Activated CD4-positive, alpha-beta T cell treated with anti-CD3 and anti-CD28 coated beads for 36 hours (primary cell): Measurements from ENCODE around the gene HOXD12. TPM values are rescaled to one million over a fixed set of nuclear protein-coding genes. Genes with fewer than 3 reads are reported as not detected.

ENCODE experiments used
- ATAC-seq: fragments of 200-7000 bp; cut with Tn5 transposase; one replicate; pipeline ENCODE4 v1.10.0; 2021; ENCODE audit warnings: mild to moderate bottlenecking, moderate library complexity
- CTCF ChIA-PET: fragments of 350-600 bp; sonication (Branson Sonifier 250); formaldehyde crosslinking; loops from one replicate; lab custom pipeline; 2021; ENCODE audit warnings: antibody characterized with exemption; lab: Charles Lee
- POLR2A ChIA-PET: fragments of 350-600 bp; sonication (Branson Sonifier 250); formaldehyde crosslinking; loops from one replicate; lab custom pipeline; 2021; ENCODE audit warnings: antibody characterized with exemption, inconsistent platforms; lab: Charles Lee
- DNase-seq: peaks from one replicate; pipeline ENCODE4 v3.0.0-alpha.2; 2020
- H3K27ac Mint-ChIP-seq: one replicate; pipeline ENCODE4 v1.8.0; 2021; ENCODE audit warnings: mixed read lengths
- H3K27me3 Mint-ChIP-seq: one replicate; pipeline ENCODE4 v1.8.0; 2021; ENCODE audit warnings: mixed read lengths
- H3K36me3 Mint-ChIP-seq: one replicate; pipeline ENCODE4 v1.8.0; 2021; ENCODE audit warnings: low read depth, mixed read lengths
- H3K4me1 Mint-ChIP-seq: one replicate; pipeline ENCODE4 v1.8.0; 2021; ENCODE audit warnings: mixed read lengths
- H3K4me3 Mint-ChIP-seq: one replicate; pipeline ENCODE4 v1.8.0; 2021; ENCODE audit warnings: mild to moderate bottlenecking, moderate library complexity, mixed read lengths
- H3K9me3 Mint-ChIP-seq: one replicate; pipeline ENCODE4 v1.8.0; 2021; ENCODE audit warnings: low read depth, mixed read lengths
- intact Hi-C, 2 experiments: fragments of 100-400 bp; cut with DNase I in 1 of 2; cut with micrococcal nuclease in 1 of 2; formaldehyde crosslinking; loops; one replicate each; pipeline versions ENCODE4 v1.14.2 to v1.15.1; 2022 to 2024; cut with DNase I, micrococcal nuclease
- total RNA-seq, 2 experiments: library from RNA; stranded (reverse); gene quantifications; one replicate each; pipeline ENCODE4 v1.2.3, GENCODE V29; 2021

The HOXD12 gene
- total RNA-seq, 2 experiments from 2014 or later = not detected

DNA sequence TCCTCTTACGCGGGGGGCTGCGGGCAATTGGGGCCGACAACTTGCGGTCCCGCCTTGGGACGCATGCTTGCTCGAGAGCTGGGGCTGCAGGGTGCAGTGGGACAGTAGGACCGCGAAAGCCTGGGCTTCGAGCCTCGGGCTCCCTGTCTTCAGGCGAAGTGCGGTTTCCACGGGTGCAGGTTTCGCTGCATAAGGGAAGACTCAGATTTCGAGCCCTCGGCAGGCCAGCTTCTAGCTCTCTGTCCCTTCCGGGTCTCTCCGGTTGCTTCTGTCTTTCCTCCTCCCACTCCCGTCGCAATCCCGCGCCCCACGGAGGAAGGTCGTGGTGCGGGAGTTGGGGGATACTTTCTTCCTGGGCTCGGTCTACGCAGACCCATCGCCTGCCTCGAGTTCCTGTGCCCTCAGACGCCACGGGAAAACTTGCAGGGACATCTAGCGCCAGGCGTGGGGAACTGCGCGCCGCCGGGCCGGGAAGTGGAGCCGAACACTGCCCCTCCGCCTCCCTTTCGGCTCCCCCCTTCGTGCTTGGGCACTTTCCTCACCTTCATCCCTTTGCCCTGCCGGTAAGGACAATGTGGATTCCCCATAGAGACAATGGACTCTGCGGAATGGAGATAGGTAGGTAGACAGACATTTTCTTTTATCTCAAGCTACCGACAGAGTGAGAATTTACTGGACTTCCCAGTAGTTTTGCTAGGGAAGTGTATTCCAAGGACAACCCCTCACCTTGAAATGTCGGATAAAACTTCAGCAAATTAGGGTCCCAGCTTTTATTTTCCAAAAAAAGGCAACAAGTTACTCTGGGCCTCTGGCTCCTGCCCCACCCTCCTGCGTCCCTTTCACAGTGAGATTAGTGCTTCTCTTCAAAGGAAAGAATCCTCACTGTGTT lies 11.3 kb upstream of the HOXD12 start:
- Mint-ChIP-seq H3K9me3 (peaks cover 4% of the 10 kb centered on the region), H3K27ac (no peak overlapping the region), H3K27me3 (peaks cover 82% of the 10 kb centered on the region), H3K4me3 (peak overlapping the region; percentile 51), H3K36me3 (peaks cover 3% of the 10 kb centered on the region), H3K4me1 (peaks cover 14% of the 10 kb centered on the region)
- POLR2A ChIA-PET = no interaction called here
- intact Hi-C loops = loop anchor here (1.0 to 10.0 kb wide), 5 partner anchors 397 to 1753 kb away; partner anchors contain the start of gene SP9 (in 1 of the 2)
- DNase-seq (peak; percentile 61), ATAC-seq (no peak)
- CTCF ChIA-PET = interaction anchor here (0.8 to 1.6 kb wide), 3 partner anchors 9 to 32 kb away, joined by 3 to 7 read pairs (median 3); no protein-coding TSS in a partner anchor

DNA sequence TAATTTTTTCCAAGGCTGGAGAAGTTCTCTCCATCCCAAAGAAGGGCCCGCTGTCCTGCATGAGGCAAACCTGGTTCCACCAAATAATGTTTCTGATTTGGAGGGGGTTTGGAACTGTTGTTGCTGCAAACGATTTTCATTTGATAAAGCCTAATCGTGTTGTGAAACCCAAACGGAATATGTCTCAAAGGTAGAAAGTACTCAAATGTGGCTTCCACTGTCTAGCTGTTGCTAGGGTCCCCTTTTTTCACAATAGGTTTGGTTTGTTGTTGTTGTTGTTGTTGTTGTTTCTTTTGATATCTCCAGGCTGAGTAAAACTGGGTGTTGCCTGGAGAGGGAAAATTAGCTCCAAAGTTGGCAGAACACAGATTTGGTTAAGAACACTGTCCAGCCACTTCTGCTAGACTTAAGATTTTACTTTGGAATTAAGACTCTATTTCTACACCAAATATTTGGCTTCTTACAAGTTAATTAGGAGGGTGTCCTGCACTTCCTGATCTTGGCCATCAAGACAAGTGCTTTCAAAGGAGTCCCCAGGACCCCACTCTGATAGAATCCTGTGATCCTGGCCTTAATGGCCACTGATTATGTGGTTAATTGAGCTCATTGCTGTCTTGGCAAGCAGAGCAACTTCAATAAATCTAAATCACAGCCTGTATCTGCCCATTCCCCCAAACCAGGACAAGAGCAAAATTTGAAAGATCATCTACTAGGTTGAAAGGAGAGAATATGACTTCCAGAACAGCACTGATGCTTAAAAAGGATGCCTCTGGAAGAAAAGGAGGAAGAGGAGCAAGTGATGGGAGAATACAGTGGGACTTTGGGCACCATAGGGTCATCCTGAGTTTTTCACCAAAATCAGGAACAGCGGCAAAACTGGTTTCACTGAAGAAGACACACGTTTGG lies 10.4 kb upstream of the HOXD12 start:
- no peak overlapping the region for H3K27ac Mint-ChIP-seq
- DNase-seq = no peak
- POLR2A ChIA-PET = interaction anchor here (0.7 kb wide), 1 partner anchor 372 kb away, joined by 3 read pairs; no protein-coding TSS in a partner anchor
- CTCF ChIA-PET = interaction anchor here (0.8 to 1.6 kb wide), 3 partner anchors 9 to 31 kb away, joined by 3 to 7 read pairs (median 3); no protein-coding TSS in a partner anchor
- no peaks in the 10 kb centered on the region for H3K9me3 Mint-ChIP-seq
- H3K36me3 Mint-ChIP-seq = peaks cover 3% of the 10 kb centered on the region
- no peak for ATAC-seq
- intact Hi-C loops = loop anchor here (1.0 to 10.0 kb wide), 5 partner anchors 398 to 1754 kb away; partner anchors contain the start of gene SP9 (in 1 of the 2)
- H3K4me1 Mint-ChIP-seq = peaks cover 21% of the 10 kb centered on the region
- H3K4me3 Mint-ChIP-seq = no peak overlapping the region
- H3K27me3 Mint-ChIP-seq = peaks cover 82% of the 10 kb centered on the region

DNA sequence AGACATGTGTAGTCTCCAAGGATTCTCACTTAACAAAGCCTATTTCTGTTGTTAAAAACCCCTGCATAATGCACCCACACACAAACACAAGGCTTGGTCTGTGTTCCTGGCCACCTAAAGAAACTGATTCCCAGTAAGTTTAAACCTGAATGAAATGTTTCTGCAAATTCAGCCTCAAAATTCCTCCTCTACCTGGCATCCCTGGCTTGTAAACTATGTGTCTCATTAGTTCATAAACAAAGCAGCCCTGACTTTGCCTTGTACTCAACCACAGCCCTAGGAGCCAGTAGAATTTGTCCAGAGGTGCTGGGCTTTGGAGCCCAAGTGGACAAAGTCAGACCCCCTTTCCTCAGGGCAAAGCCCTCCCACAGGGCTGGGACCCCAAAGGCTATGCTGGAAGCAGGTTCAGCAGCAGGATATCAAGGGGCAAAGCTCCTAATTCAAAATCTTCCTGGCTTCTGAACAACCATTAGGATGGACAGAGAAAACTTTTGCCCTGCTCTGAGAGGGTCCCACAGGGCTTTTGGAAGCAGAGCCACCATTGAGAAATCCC lies 9.7 kb upstream of the HOXD12 start:
- H3K36me3 Mint-ChIP-seq = peaks cover 3% of the 10 kb centered on the region
- intact Hi-C loops = loop anchor here (2.0 to 10.0 kb wide), 5 partner anchors 399 to 1755 kb away; partner anchors contain the start of gene SP9 (in 1 of the 2)

DNA sequence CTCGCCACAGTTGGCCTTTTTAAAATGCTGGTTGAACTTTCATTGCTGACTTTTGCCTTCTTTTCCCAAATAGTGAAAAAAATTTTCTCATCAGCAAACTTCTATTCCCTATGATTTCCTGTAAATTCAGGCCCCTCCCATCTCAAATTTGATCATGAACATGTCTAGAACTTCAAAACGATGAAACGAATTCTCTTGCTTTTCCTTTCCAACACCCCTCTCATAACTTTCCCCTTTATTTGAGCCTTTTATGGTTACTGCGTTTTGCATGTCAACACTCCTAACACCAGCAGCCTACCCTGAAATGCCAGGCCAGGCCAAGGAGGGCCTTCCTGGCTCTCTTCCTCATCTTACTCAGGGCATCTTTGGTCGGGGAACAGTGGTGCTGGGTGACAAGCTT lies 8.7 kb upstream of the HOXD12 start:
- H3K4me1 Mint-ChIP-seq = peaks cover 21% of the 10 kb centered on the region
- peaks cover 3% of the 10 kb centered on the region for H3K36me3 Mint-ChIP-seq
- ChIA-PET POLR2A (no interaction called here), CTCF (interaction anchor here (1.0 kb wide), 1 partner anchor 12 kb away, joined by 3 read pairs; no protein-coding TSS in a partner anchor)
- DNase-seq = no peak
- intact Hi-C loops = loop anchor here in 1 of 2 experiments (10.0 kb wide), 1 partner anchor 1056 kb away; no protein-coding TSS in a partner anchor
- ATAC-seq = no peak
- no peak overlapping the region for H3K27ac Mint-ChIP-seq
- no peaks in the 10 kb centered on the region for H3K9me3 Mint-ChIP-seq
- H3K27me3 Mint-ChIP-seq = peaks cover 84% of the 10 kb centered on the region
- no peak overlapping the region for H3K4me3 Mint-ChIP-seq

More for the DNA sequence above, 9.7 kb upstream of the HOXD12 start:
- Mint-ChIP-seq H3K4me3 (no peak overlapping the region), H3K27ac (no peak overlapping the region), H3K4me1 (peaks cover 21% of the 10 kb centered on the region), H3K9me3 (no peaks in the 10 kb centered on the region), H3K27me3 (peaks cover 82% of the 10 kb centered on the region)
- DNase-seq = no peak
- CTCF ChIA-PET = no interaction called here
- POLR2A ChIA-PET = no interaction called here
- no peak for ATAC-seq

DNA sequence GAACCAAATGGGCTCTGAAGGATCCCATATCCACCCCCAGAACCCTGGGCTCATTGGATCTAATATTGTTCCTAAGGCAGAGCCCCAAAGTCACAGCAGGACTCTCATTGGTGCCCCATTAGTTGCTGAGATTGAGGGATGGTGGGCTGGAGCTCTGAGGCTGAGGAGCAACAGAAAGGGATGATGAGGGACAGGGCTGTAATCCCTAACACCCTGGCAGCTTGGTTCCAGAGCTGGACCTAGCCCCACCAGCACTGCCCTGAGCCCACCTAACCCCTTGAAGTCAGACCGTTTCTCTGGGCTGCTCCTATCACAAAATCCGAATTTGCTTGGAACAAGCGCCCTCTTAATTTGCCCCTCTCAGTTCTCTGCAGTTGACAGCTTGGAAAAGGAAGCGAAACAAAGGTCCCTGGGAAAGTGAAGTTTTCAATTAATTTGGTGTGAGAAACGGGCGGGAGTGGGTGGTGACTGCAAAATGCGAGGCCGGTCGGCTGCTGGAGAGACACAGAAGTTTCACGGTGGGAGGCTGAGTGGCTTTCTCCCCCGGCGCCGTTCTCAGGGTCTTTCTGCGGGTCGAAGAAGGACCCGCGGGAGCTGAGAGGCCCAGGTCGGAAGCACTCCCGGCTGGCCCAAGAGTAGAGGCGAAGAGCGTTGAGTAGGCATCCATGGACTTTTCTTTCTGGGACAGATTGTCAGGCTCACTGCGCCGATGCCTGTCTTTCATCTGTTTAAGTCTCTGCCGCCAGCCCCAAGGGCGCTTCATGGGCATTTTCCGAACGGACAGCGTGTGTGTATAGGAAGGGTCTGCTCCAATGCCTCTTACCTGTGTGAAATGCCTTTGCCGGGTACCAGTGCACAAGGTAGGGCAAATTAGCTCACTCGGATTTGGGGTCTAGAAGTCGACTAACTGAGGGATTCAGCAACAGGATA lies 8.0 kb upstream of the HOXD12 start:
- Mint-ChIP-seq H3K27ac (peak overlapping the region; percentile 25), H3K36me3 (peaks cover 3% of the 10 kb centered on the region), H3K9me3 (no peaks in the 10 kb centered on the region), H3K27me3 (peaks cover 85% of the 10 kb centered on the region), H3K4me1 (peaks cover 25% of the 10 kb centered on the region), H3K4me3 (peak overlapping the region; percentile 21)
- intact Hi-C loops = loop anchor here in 1 of 2 experiments (10.0 kb wide), 1 partner anchor 1057 kb away; no protein-coding TSS in a partner anchor
- DNase-seq = no peak
- CTCF ChIA-PET = interaction anchor here (1.0 kb wide), 1 partner anchor 11 kb away, joined by 3 read pairs; no protein-coding TSS in a partner anchor
- no peak for ATAC-seq
- POLR2A ChIA-PET = no interaction called here

DNA sequence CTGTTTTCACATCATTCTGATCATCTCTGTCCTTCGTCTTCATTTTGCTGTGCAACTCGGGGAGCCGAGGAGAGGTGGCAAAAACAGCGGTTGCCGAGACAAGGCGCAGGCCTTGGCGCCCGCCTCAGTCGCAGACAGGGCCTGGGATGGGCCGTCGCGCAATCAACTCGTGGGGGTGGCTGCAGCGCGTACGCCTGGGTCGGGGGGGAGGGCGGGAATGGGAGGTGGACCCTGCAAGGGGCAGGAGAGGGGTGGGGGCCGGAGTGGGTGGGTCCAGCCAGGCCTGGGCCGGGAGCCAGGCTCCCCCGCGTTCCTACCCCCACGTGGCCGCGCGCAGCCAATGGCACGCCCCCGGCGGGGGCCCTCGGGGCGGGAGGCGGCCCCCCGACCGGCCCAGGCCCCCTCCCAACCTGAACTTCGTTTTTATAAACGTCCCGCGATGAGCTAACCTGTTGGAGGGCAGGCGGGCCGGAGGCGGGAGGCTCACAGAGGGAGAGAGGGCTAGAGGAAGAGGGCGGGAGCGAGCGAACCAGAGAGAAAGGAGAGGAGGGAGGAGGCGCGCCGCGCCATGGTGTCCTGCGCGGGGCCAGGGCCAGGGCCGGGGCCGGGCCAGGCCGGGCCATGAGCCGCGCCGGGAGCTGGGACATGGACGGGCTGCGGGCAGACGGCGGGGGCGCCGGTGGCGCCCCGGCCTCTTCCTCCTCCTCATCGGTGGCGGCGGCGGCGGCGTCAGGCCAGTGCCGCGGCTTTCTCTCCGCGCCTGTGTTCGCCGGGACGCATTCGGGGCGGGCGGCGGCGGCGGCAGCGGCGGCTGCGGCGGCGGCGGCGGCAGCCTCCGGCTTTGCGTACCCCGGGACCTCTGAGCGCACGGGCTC lies 7.1 kb upstream of the HOXD12 start, which contains the start of gene HOXD13:
TSS of gene HOXD13 (plus strand) at position 452 of the 875 bp plus-strand sequence. CDS start at position 622, 170 bp downstream.
- Mint-ChIP-seq H3K4me1 (peaks cover 33% of the 10 kb centered on the region), H3K4me3 (peak within 1 kb of the TSS; percentile 21), H3K27me3 (peaks cover 85% of the 10 kb centered on the region), H3K36me3 (peaks cover 3% of the 10 kb centered on the region), H3K27ac (peak within 1 kb of the TSS; percentile 25), H3K9me3 (no peaks in the 10 kb centered on the region)
- CTCF ChIA-PET = no interaction called here
- ATAC-seq = no peak
- POLR2A ChIA-PET = no interaction called here
- peak; percentile 27 for DNase-seq
- intact Hi-C loops = loop anchor here in 1 of 2 experiments (1.0 to 10.0 kb wide), 2 partner anchors 11 to 1058 kb away; no protein-coding TSS in a partner anchor

DNA sequence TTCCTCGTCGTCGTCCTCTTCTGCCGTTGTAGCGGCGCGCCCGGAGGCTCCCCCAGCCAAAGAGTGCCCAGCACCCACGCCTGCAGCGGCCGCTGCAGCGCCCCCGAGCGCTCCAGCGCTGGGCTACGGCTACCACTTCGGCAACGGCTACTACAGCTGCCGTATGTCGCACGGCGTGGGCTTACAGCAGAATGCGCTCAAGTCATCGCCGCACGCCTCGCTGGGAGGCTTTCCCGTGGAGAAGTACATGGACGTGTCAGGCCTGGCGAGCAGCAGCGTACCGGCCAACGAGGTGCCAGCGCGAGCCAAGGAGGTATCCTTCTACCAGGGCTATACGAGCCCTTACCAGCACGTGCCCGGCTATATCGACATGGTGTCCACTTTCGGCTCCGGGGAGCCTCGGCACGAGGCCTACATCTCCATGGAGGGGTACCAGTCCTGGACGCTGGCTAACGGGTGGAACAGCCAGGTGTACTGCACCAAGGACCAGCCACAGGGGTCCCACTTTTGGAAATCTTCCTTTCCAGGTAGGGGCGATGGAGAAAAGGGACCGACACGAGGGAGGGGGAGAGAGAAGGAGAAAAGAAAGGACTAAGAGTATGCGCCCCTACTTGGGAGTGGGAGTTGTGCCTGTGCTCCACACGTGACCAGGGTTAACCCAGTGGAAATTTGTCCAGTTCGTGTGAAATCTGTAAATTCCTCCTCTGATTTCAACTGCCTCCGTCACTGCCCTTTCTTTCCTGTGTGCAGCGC lies 6.3 kb upstream of the HOXD12 start:
- Mint-ChIP-seq H3K4me3 (peak overlapping the region; percentile 26), H3K4me1 (peaks cover 37% of the 10 kb centered on the region), H3K9me3 (no peaks in the 10 kb centered on the region), H3K36me3 (peaks cover 1% of the 10 kb centered on the region), H3K27ac (no peak overlapping the region), H3K27me3 (peaks cover 85% of the 10 kb centered on the region)
- DNase-seq = peak; percentile 19
- ChIA-PET POLR2A (no interaction called here), CTCF (interaction anchor here (0.7 to 1.2 kb wide), 2 partner anchors 16 to 523 kb away, joined by 3 to 5 read pairs; no protein-coding TSS in a partner anchor)
- intact Hi-C loops = loop anchor here in 1 of 2 experiments (1.0 to 10.0 kb wide), 2 partner anchors 12 to 1059 kb away; no protein-coding TSS in a partner anchor
- no peak for ATAC-seq

DNA sequence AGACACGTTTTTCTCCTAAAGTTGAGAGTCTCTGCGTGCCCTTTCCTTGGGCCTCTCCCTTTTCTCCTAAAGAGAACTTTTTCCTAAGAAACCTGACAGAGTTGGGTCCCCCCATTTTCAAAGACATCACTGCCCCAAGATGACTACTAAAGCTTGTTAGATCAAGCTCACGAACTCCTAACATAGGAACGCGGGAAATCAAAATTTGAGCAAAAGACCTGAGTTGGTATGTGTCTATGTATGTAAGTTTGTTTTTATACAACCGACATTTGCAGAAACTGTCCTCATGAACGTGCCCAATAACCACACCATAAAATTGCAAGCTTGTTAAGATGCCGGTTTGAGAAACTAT lies 5.7 kb upstream of the HOXD12 start:
- CTCF ChIA-PET = interaction anchor here (0.6 to 1.2 kb wide), 3 partner anchors 17 to 522 kb away, joined by 3 to 5 read pairs (median 3); no protein-coding TSS in a partner anchor
- POLR2A ChIA-PET = no interaction called here
- H3K27me3 Mint-ChIP-seq = peaks cover 83% of the 10 kb centered on the region
- H3K27ac Mint-ChIP-seq = no peak overlapping the region
- H3K4me1 Mint-ChIP-seq = peaks cover 35% of the 10 kb centered on the region
- ATAC-seq (no peak), DNase-seq (no peak)
- H3K9me3 Mint-ChIP-seq = no peaks in the 10 kb centered on the region
- intact Hi-C loops = loop anchor here in 1 of 2 experiments (1.0 to 10.0 kb wide), 2 partner anchors 13 to 1059 kb away; no protein-coding TSS in a partner anchor
- H3K36me3 Mint-ChIP-seq = no peaks in the 10 kb centered on the region
- peak overlapping the region; percentile 26 for H3K4me3 Mint-ChIP-seq
